SK-N-SH treated with all-trans-retinoic acid at 6 μM for 48 hours (cell line): ENCODE results near the gene THADA.

Experiments used
- ATAC-seq: fragments of 200-7000 bp; cut with Tn5 transposase; 3 replicates; pipeline ENCODE4 v1.9.1; 2020; ENCODE audit warnings: mild to moderate bottlenecking, moderate library complexity
- ARNTL ChIP-seq: fragments of 450-650 bp; formaldehyde crosslinking; IDR thresholded peaks from 2 replicates; pipeline ENCODE4 v1.5.0; 2020; ENCODE audit warnings: low read depth, mild to moderate bottlenecking, moderate library complexity, borderline replicate concordance
- CREB5 ChIP-seq: fragments of 250-450 bp; sonication (Bioruptor Pico); IDR thresholded peaks from 2 replicates; pipeline ENCODE4 v1.5.1; 2020; ENCODE audit warnings: low read depth, mild to moderate bottlenecking, moderate library complexity
- CSDC2 ChIP-seq: fragments of 250-450 bp; sonication (Bioruptor Pico); IDR thresholded peaks from 2 replicates; pipeline ENCODE4 v1.5.0; 2020; ENCODE audit warnings: mild to moderate bottlenecking, moderate library complexity
- CSRNP3 ChIP-seq: fragments of 250-450 bp; sonication (Bioruptor Pico); IDR thresholded peaks from 2 replicates; pipeline ENCODE4 v1.5.1; 2021; ENCODE audit warnings: mild to moderate bottlenecking, moderate library complexity
- ESRRG ChIP-seq: fragments of 250-450 bp; sonication (Bioruptor Pico); IDR thresholded peaks from 2 replicates; pipeline ENCODE4 v1.6.1; 2021; ENCODE audit warnings: mild to moderate bottlenecking
- GLIS3 ChIP-seq: fragments of 250-450 bp; sonication (Bioruptor Pico); IDR thresholded peaks from 2 replicates; pipeline ENCODE4 v1.5.0; 2020; ENCODE audit warnings: mild to moderate bottlenecking, moderate library complexity
- ISL1 ChIP-seq: fragments of 250-450 bp; sonication (Bioruptor Pico); IDR thresholded peaks from 2 replicates; pipeline ENCODE4 v2.1.2; 2022; ENCODE audit warnings: mild to moderate bottlenecking, moderate library complexity
- POU6F1 ChIP-seq: fragments of 250-450 bp; sonication (Bioruptor Pico); IDR thresholded peaks from 2 replicates; pipeline ENCODE4 v1.8.0; 2021; ENCODE audit warnings: low read depth, mild to moderate bottlenecking, moderate library complexity, borderline replicate concordance
- RARB ChIP-seq: fragments of 250-450 bp; sonication (Bioruptor Pico); IDR thresholded peaks from 2 replicates; pipeline ENCODE4 v1.8.0; 2021; ENCODE audit warnings: mild to moderate bottlenecking, moderate library complexity
- SNAI2 ChIP-seq: fragments of 250-450 bp; sonication (Bioruptor Pico); IDR thresholded peaks from 2 replicates; pipeline ENCODE4 v1.5.0; 2020; ENCODE audit warnings: mild to moderate bottlenecking, moderate library complexity
- TCF4 ChIP-seq: fragments of 250-450 bp; sonication (Bioruptor Pico); IDR thresholded peaks from 2 replicates; pipeline ENCODE4 v1.8.0; 2021; ENCODE audit warnings: mild to moderate bottlenecking, moderate library complexity, borderline replicate concordance
- TOX ChIP-seq: fragments of 250-450 bp; sonication (Bioruptor Pico); IDR thresholded peaks from 2 replicates; pipeline ENCODE4 v1.8.0; 2021; ENCODE audit warnings: mild to moderate bottlenecking, moderate library complexity, borderline replicate concordance
- ZC3H10 ChIP-seq: fragments of 250-450 bp; sonication (Bioruptor Pico); IDR thresholded peaks from 2 replicates; pipeline ENCODE4 v1.5.1; 2021; ENCODE audit warnings: mild to moderate bottlenecking, moderate library complexity
- ZFP3 ChIP-seq: fragments of 250-450 bp; sonication (Bioruptor Pico); IDR thresholded peaks from 2 replicates; pipeline ENCODE4 v1.5.0; 2020; ENCODE audit warnings: mild to moderate bottlenecking, moderate library complexity
- ZFP30 ChIP-seq: fragments of 450-650 bp; formaldehyde crosslinking; IDR thresholded peaks from 2 replicates; pipeline ENCODE4 v1.5.0; 2022; ENCODE audit warnings: mild to moderate bottlenecking, moderate library complexity
- ZNF8 ChIP-seq: fragments of 450-650 bp; formaldehyde crosslinking; IDR thresholded peaks from 2 replicates; pipeline ENCODE4 v1.5.0; 2020; ENCODE audit warnings: mild to moderate bottlenecking, moderate library complexity
- TF ChIP-seq, protein P1 (sequence below): fragments of 250-450 bp; sonication (Bioruptor Pico); IDR thresholded peaks from 2 replicates; pipeline ENCODE4 v1.8.0; 2020; ENCODE audit warnings: mild to moderate bottlenecking, moderate library complexity, borderline replicate concordance
- TF ChIP-seq, protein P2 (sequence below): fragments of 250-450 bp; sonication (Bioruptor Pico); IDR thresholded peaks from 2 replicates; pipeline ENCODE4 v1.5.0; 2020; ENCODE audit warnings: mild to moderate bottlenecking, moderate library complexity

Gene THADA

GRCh38 chr2:43274055-43274454 is 321.8 kb downstream of the THADA start:
- peak; percentile 48 for ATAC-seq
- TF ChIP-seq ARNTL (CRISPR knock-in tag) (no peak), SNAI2 (CRISPR knock-in tag) (no peak), TCF4 (no peak), POU6F1 (CRISPR knock-in tag) (no peak), ZFP3 (CRISPR knock-in tag) (no peak), GLIS3 (CRISPR knock-in tag) (no peak), RARB (CRISPR knock-in tag) (no peak), CREB5 (CRISPR knock-in tag) (no peak), ZNF8 (no peak)

DNA sequence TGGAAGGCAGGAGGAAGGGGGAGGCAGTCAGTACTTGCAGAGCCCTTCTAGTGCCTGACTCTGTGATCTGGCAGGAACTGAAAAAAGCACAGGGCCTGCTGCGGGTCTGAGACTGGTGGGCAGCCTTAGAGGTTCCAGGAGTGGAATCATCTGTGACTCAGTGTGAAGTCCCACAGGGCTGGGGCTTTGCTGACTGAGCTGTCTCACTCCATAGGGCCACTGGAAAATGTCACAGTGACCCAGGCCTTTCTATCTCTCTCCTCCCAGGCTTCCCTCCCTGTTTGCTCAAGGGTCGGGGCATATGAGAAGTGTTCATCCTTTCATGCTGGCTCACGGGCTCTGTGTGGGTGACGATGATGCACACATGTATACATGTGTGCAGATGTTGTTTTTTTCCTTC is 322.3 kb downstream of the THADA start:
- no peak; the same call in 1 of the 3 replicates for ATAC-seq
- TF ChIP-seq POU6F1 (CRISPR knock-in tag) (no peak), CREB5 (CRISPR knock-in tag) (no peak), GLIS3 (CRISPR knock-in tag) (no peak), TOX (CRISPR knock-in tag) (no peak), ARNTL (CRISPR knock-in tag) (no peak), ZC3H10 (CRISPR knock-in tag) (no peak), ISL1 (CRISPR knock-in tag) (no peak), ESRRG (CRISPR knock-in tag) (no peak), TCF4 (no peak), CSRNP3 (CRISPR knock-in tag) (no peak), ZFP30 (CRISPR knock-in tag) (no peak), ZNF8 (no peak), CSDC2 (CRISPR knock-in tag) (no peak)
- TF ChIP-seq, protein P1, sequence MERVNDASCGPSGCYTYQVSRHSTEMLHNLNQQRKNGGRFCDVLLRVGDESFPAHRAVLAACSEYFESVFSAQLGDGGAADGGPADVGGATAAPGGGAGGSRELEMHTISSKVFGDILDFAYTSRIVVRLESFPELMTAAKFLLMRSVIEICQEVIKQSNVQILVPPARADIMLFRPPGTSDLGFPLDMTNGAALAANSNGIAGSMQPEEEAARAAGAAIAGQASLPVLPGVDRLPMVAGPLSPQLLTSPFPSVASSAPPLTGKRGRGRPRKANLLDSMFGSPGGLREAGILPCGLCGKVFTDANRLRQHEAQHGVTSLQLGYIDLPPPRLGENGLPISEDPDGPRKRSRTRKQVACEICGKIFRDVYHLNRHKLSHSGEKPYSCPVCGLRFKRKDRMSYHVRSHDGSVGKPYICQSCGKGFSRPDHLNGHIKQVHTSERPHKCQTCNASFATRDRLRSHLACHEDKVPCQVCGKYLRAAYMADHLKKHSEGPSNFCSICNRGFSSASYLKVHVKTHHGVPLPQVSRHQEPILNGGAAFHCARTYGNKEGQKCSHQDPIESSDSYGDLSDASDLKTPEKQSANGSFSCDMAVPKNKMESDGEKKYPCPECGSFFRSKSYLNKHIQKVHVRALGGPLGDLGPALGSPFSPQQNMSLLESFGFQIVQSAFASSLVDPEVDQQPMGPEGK, result no peak
- TF ChIP-seq, protein P2, sequence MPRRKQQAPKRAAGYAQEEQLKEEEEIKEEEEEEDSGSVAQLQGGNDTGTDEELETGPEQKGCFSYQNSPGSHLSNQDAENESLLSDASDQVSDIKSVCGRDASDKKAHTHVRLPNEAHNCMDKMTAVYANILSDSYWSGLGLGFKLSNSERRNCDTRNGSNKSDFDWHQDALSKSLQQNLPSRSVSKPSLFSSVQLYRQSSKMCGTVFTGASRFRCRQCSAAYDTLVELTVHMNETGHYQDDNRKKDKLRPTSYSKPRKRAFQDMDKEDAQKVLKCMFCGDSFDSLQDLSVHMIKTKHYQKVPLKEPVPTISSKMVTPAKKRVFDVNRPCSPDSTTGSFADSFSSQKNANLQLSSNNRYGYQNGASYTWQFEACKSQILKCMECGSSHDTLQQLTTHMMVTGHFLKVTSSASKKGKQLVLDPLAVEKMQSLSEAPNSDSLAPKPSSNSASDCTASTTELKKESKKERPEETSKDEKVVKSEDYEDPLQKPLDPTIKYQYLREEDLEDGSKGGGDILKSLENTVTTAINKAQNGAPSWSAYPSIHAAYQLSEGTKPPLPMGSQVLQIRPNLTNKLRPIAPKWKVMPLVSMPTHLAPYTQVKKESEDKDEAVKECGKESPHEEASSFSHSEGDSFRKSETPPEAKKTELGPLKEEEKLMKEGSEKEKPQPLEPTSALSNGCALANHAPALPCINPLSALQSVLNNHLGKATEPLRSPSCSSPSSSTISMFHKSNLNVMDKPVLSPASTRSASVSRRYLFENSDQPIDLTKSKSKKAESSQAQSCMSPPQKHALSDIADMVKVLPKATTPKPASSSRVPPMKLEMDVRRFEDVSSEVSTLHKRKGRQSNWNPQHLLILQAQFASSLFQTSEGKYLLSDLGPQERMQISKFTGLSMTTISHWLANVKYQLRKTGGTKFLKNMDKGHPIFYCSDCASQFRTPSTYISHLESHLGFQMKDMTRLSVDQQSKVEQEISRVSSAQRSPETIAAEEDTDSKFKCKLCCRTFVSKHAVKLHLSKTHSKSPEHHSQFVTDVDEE (CRISPR knock-in tag), result no peak
- TF ChIP-seq, all 23 proteins: peak for 0
